Limb (tissue), 2 donors: ENCODE data around the gene UNC79.

Experiments used
- DNase-seq, 2 donors: peaks; one replicate each; pipeline ENCODE4 v3.0.0-alpha.2; 2016; ENCODE audit errors: extremely low spot score in 2 of 2

Gene UNC79

DNA sequence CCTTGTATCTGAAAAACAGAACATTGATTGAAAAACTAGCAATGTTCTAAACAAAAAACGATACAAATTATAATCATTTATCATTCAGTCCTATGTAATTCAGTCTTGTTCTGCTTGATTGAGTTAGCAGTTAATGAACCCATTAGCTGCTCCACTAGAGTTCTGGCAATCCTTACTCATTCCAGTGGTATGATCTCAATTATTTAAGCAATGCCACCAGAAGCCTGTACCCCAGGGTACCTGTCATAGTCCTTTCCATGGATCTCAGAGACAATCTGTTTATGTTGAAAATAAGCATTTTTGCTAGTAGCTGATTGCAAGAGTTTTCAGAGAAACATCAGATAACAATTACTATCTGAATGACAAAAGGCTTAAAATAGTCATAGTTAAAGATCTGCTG, 115.9 kb downstream of the UNC79 start:
- DNase-seq = no peak

DNA sequence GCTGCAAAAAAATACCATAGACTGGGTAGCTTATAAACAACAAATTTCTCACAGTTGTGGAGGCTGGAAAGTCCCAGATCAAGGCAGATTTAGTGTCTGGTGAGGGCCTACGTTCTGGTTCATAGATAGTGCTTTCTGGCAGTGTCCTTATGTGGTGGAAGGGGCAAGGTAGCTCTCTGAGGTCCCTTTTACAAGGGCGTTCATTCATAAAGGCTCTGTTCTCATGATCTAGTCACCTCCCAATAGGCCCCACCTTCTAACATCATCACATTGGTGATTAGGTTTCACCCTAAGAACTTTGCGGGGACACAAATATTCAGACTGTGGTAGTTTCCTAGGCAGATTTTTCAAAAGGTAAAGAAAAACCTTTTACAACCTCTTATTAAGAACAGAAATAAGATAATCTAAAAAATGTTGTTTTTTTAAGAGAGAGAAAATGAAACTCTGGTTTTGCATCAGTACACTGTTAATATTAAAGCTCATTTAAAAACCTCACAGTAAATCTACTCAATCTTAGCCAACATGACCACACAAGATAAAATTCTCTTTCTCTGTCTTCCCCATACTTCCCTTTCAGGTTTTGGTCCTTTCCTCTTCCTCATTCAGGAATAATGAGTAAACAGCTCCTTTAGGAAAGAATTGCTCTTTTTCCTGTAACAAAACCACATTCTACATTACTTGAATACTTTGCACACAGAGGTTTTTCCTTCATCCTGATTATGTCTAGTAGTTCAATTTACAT, 117.5 kb downstream of the UNC79 start:
- no peak for DNase-seq

DNA sequence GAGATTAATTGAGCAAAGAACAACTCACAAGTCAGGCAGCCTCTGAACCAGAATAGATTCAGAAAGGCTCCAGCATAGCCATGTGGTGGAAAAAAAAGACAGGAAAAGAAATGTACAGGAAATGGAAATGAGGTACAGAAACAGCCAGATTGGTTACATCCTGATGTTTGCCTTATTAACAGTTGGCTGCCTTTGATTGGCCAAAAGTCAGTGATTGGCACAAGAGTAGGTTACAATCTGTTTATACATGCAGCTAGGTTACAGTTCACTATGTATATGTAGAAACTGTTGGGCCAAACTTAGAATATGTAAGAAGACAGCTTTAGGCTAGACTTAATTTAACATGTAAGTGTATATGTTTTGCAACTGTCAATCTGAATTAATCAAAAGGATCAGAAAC, 118.9 kb downstream of the UNC79 start:
- DNase-seq = no peak

DNA sequence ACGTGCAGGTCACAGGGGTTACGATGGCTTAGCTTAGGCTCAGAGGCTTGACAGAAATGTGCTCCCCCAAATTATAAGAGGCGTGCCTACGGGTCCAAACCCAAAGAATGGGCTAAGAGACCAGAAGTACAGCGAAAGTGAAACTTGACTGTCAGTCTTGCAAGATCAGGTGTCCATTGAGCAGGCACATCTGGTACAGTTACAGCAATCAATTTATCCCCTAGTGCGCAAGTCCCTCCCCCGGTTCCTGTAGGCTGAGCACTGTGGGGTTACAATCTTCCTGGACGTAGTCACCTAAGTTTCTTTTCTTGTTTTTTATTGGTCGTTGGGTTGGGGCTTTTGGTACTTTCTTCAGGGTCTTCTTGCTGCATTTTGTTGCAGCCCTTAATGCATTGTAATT, 134.2 kb downstream of the UNC79 start:
- no peak for DNase-seq

DNA sequence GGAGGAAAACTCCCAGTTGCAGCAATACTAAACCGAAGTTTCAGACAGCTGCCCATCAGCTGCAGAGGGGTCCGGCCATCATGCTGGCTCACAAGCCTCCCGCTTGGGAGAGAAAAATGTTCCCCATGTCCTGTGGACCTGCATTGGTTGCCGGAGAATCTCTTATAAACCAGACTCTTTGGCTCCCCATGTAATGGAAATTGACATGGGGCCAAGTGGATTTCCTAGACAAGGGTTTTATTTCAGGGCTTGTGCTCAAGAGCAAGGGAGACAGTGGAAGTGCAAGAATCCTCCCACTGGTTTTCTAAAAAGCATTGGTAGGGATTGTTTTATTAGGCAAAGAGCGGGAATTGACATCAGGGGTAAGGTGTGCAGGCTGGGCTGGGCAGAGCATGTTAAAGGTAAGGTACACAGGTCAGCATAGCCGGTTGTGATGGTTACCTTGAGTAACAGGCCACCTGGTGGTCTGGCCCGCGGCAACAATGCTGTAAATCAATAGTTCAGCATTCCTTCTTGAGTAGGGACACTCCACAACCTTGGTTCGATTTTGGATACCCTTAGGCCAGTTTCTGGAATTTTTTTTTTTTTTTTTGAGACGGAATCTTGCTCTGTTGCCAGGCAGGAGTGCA, 135.4 kb downstream of the UNC79 start:
- DNase-seq = no peak

DNA sequence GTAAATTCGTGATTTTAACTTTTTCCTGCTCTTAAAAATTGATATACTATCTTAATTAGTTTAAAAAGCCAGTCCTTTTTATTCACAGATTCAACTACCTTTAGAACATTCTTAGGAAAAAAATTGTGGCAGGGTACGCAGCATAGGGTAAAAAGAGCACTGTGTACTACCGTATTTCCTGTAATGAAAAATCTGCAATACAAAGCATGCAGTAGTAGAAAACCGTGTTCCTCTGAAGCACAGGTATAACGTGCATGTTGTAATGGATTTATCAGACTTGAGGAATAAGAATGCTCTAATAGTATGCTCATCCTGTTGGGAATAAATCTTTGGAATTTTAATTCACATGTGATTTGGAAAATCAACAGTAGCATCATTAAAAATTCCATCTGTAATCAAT, 140.5 kb downstream of the UNC79 start:
- no peak for DNase-seq

DNA sequence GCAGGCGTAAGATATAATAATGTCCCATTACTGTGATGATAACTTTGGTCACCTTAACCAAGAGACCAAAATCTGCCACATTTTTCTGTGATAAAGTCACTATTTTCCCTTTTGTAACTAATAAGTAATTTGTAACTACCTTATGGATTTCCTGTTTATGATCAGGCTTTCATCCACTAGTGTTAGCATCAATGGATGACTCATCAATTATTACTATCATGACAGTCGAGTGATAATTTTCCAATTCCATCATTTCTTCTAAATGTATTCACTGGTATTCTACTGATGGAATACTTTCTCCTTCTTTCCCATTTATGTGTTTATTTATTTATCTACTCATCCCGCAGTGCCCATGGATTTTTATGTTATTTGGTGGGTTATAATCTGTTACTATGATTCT, 148.4 kb downstream of the UNC79 start:
- DNase-seq = no peak

DNA sequence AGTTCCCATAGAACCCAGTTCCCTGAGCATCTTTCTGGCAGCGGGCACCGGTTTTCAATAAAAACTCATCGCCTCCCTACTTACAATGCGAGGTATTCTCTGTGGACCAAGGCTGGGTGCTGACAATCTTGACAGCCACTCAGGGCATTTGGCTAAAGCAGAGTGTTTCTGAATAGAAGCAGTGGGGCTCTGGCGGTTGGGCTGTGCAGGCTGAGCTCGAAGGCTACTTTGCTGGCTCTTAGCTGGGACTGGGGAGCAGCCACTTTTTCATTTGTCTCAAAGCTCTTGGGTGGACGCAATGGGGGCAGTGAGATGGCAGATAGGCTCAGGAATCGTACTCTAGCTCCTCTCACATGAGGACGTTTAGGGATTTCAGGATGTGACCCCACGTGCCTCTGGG, 151.8 kb downstream of the UNC79 start:
- no peak for DNase-seq

DNA sequence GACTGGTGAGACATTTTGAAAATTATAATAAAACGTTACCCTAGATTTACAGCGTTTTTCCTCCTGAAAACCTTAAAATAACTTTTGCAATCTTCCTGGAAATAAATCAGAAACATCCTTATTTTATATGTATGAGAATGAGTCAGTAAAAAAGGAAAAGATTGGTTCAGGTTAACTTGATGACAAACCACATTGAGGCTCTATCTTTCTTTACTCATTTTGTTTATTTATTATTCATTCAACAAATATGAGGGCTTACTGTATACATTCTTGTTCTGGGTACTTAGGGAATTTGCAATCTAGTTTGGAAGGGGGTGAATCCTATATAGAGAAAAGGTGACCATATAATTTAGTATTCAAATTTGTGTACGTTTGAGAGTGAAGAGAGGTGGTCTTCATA, 156.6 kb downstream of the UNC79 start:
- DNase-seq = no peak

DNA sequence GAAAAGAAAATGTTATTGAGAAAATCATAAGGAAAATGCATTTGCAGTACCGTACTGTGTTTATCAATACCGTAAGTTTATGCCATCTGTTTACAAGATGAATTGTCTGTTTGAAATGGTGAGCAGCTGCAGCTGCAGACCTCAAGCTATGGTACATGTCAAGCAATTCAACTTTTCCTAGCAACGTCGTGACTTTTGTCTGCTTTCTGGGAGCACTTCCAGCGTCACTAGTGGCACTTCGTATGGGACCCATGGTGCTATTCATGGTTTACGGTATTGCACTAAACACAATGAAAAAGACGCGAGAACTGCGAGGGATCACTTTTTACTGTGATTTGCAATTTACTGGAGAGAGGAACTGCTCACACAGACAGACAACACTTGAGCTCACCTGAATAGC, 160.8 kb downstream of the UNC79 start:
- no peak for DNase-seq

DNA sequence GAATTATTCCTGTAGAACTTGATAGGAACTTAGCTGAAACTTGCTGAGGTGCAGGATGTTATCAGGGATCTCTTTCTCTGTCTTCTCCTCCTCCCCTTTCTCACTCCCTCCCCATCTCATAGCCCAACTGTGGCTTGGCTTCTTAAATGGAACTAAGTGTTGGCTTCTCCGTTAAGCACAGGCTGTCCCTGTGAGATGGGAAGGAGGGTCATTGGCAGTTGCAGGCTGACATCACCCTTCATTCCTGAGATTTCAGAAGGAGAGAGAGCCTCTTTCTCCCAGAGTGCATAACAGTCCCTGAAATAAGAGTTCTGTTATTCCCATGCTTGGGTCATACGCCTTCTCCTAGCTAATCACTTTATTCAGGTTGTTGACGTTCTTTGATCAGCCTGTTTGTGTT, 162.0 kb downstream of the UNC79 start:
- no peak for DNase-seq

DNA sequence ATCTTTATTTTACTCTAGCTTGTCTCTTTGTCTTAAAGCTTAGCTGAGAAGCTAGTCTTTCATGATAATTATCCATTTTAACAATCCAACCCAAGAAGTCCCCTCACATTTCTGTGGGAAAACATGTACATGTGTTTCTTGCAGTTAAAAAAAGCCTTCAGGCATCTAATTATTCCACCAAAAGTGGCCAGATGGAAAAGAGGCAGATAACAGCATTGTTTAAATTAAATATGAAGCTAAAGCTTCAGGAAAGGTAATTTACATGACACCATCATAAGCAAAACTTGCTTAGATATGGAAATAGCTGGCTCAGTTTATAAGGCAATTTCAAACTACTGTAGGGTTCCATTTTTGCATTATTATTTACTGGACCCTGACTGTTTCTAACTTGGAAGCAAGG, 175.4 kb downstream of the UNC79 start:
- no peak for DNase-seq

DNA sequence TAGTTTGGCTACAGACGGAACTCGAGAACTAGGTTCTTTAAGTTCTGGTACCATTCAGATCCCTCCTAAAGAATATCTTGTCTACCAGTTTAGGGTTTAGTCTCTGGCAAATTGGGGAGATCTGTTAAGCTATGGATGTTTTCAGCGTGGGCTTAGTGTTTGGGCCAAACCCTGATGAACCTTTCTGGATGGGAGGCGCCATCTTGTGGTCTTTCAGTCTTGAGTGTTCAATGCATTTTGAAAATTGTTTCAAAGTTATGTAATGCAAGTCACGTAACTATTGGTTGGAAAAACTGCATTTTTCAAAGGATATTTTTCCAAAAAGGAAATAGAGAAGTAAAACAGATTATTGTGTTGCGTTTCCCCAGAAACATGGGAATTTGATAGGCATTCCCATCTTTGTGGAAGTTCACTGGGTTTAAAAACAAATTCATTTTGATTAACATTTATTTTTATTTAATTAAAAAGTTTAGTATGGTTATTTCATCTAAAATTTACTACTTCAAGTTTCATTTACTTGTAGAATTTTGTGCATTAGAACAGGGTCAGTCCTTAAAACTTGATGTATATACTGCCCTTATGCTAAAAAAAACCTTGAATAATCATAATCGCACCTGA, 188.5 kb downstream of the UNC79 start:
- peak; percentile 47 to 63 for DNase-seq

DNA sequence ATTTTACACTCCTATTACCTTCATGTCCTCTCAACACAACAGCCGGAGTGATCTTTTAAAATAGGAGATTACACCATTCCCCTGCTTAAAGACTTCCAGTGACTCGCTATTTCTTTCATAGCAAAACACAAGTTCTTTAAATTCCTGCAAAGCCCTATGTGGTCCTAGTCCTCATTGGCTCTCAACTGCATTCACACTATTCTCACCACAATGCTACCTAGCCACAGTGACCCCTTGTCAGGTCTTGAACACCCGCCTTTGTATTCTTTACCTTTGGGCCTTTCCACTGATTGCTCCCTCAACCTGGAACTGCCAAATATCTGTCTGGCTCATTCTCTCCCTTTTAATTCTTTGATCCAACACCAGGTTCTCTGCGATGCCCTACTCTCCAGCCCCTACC, 197.3 kb downstream of the UNC79 start:
- no peak for DNase-seq

DNA sequence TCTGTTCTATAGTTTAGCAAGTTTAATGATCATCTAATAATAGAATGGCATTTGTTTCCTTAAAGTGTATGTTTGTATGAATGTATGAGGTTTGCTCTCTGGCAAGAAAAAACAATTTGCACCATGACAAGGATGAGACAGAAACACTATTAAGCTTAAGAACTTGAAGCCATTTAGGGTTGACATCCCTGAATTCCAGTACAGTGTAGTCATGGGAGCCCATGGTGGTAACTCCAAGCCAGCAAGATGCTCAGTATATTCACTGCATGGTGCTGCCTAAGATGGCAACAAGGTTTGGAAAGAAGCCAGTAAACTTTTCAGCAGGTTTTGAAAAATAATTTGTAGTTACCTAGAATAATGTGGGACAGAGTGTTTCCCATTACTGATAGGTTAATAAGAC, 198.9 kb downstream of the UNC79 start:
- DNase-seq = no peak

DNA sequence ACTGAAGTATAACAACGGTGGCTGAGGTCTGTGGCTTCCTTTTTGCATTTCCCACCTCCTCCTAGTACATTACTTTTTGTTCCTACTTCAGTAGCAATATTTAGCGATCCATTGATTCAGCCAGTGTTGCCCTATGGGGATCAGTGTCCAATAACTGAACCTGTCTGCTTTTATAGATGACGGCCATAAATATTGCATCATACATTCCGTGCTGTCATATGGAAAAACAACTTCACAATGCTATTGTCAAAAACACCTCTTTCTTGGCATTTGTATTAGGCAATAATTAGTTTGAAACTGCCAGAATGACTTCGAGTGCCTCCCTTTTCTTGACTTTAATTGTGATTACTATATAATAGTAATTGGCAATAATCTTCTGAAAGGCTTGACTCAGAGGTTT, 208.1 kb downstream of the UNC79 start:
- DNase-seq = no peak

DNA sequence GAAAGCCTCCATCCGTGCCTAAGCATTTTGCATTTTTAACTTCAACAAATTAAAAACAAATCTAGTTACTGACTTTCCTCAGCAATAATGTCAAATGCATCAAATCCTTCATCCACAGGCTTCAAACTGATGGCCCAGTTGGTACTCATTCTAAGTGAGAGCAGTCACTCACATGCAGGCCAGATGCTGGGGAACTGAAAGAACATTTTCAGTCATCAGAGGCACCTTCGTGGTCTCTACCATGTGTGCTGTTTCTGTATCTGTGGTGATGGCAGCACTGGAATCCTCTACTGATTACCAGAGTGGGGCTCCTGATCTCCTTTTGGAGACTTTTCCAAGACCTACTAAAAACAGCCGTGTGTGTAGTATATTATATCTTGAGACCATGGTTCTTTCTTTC, 212.4 kb downstream of the UNC79 start:
- no peak for DNase-seq

DNA sequence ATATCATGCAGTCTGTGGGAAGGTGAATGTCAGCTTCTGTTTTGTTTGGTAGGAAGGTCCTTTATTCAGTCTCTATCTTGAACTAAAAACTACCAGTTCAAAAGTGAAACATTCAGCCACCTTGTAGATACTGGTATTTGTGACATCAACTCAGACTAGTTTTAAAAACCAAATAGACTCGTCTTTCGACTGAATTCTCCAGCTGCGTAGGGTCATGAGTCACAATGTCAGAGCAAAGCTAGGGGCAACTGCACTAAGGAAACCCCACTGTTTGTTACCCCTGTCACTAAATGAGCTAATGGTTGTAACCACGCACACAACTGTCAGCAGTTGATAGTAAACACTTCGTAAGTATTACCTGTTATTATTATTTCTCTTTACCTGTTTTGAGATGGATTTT, 212.9 kb downstream of the UNC79 start:
- no peak for DNase-seq

DNA sequence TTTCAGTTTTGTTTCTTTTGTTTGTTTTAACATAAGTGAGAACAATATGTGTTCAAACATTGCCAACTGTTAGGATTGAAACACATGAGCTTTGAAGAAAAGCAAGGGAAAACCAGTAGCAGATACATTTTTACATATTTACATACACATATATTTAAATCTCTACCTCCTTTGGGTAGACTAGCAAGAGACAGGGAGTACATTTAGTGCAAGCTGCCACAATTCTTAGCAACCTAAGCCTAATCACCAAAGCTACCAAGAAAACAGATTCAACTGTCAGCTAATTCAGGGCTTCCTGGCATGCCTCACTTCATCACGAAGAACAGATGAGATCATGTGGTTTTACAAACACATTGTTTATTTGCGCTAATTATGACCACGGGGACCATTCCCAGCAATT, 214.5 kb downstream of the UNC79 start:
- peak in 1 of 2 donors; percentile 1 for DNase-seq

DNA sequence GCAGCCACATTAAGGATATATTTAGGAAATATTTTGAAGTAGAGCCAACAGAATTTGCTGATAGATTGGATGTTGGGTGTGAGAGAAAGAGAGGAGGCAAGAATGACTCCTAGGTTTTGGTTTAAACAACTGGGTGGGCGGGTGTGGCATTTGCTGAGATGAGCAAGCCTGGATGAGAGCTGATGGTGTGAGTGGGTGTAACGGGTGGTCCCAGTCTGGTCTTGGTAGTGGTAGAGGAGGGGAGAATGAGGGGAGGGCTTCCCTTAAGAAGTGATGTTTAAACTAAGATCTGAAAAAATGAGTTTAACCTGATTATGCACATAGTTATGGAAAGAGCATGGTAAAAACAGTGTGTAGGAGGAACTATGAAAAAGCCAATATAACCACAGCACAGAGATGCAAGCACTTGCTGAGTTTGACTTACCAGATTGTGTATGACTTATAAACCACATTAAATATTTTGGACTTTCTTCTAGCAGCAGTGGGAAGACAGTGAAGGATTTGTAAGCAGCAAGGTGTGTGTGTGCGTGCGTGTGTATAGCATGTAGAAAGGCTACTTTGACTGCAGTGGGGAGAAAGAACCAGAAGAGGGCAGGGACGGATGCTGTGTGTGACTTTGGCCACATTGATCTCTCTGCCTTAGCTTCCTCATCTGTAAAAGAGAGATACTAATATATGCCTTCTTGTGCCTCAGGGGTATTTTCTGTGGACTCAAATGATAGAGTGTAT, 217.9 kb downstream of the UNC79 start:
- DNase-seq = peak in 1 of 2 donors; percentile 31

DNA sequence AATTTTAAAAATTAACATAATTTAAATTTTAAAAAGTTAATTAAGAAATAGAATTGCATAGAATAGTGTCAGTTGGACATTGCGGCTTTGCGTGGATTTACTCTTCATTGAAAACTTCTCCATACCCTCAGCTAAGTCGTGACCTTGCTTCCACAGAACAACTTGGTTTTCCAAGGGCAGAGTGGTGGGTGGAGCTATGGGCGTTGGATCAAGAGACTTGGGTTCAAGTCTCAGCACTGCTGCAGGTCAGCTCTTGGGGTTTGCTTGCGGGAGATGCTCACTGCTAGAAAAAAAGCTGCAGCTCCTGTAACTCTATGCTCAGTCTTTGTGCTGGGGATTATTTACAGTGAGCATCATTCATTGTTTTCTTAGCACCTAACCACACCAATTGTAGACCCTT, 223.9 kb downstream of the UNC79 start:
- no peak for DNase-seq

DNA sequence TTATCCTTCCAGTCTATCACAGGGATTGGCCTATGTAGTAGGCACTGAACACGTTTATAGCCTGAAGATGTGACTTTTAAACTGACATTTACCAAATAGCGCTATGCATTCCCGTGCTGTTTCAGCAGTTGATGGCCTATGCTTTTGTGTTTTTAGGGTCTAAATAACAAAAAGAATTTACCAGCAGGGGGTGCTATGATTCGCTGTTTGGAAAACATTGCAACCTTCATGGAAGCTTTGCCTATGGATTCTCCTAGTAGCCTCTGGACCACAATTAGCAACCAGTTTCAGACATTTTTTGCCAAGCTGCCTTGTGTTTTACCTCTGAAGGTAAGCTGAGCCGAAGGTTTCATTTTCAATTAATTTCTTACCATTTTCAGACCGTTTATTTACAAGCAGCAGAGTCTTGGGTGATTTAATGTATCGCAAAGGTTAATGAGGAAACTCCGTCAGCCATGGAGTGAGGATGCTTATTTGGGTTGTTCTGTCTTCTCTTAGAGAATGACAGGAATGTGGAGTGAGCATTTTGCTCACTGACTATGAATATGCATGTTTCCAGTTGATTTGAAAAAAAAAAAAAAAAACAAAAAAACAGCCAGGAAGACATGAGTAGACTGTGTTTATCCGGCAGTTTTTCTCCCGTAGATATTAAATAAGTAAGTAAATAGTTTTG, 224.5 kb downstream of the UNC79 start:
- peak; percentile 34 to 67 for DNase-seq
